ENCODE results near the gene KATNAL1. TPM values are rescaled to one million over a fixed set of nuclear protein-coding genes. Genes with fewer than 3 reads are reported as not detected.

Gene KATNAL1
- total RNA-seq, 5 donors from 2014 or later (not counting 1 experiment from before 2014, with no cell fraction given) = 4.0 to 13.8 (median 7.3) TPM

DNA sequence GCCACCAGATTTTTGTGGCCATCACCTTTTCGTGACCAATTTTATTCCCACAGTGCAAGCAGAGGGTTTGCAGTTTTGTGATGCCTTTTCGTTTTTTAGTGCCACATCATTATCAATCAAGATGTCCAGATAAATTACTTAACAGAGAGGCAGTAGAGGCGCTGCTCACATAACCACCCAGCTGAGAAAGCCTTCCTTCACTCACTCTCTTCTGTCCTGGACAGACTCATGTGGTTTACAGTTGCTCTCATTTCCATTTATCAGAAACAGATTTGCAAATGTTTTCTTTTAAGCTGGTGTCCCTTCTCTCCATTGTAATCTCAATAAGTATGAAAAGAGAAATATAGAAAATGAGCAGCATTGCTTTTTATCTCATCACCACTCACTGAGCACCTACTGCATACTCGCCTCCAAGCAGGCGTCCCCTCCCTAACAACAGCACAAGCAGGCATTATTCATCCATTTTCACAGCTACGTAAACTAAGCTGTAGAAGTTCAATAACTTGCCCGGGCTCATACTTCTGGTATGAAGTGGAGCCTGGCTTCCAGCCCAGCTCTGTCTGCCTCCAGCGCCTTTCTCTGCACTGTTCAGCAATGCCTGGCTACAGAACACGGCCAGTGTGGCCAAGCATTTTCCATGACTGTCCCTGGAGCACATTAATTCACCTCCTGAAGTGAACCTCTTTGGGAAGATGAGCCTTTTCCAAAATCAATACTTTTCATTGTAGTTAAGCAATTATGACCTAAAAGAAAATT lies 34.6 kb upstream of the KATNAL1 start:
- DNase-seq = no peak
- H3K27ac Mint-ChIP-seq = no peak overlapping the region
- peaks cover 35 to 55% (median 40%) of the 10 kb centered on the region in 3 donors for H3K4me1 Mint-ChIP-seq
- CTCF ChIA-PET = no interaction called here
- H3K27me3 ChIP-seq (replicated peaks in 1 of 2; ENCODE audit: control insufficient read depth in 2 of 2, extremely low read depth in 1 of 2, insufficient read depth in 2 of 2, low read length in 1 of 2) = no peaks in the 10 kb centered on the region
- H3K27ac ChIP-seq (ENCODE audit: low read length) = no peak overlapping the region
- H3K4me1 ChIP-seq (ENCODE audit: control insufficient read depth in 1 of 2, extremely low read depth in 1 of 2, insufficient read depth in 2 of 2, low read length in 2 of 2) = peaks cover 14 to 22% of the 10 kb centered on the region in 2 experiments
- no peaks in the 10 kb centered on the region for H3K36me3 ChIP-seq (ENCODE audit: control insufficient read depth in 2 of 2, extremely low read depth in 1 of 2, insufficient read depth in 1 of 2, low read length in 1 of 2)
- H3K27me3 Mint-ChIP-seq = no peaks in the 10 kb centered on the region
- H3K9me3 ChIP-seq = no peaks in the 10 kb centered on the region
- H3K4me3 ChIP-seq (ENCODE audit: control insufficient read depth in 1 of 2, extremely low read depth in 1 of 2, low read length in 1 of 2) = no peak overlapping the region
- WGBS (ENCODE audit: insufficient coverage) = 90% methylated on average over 4 of the region's 9 CpGs
- no peaks in the 10 kb centered on the region for H3K9me3 Mint-ChIP-seq
- ATAC-seq (replicated peaks in 1 of 4) = no peak
- POLR2A ChIA-PET = interaction anchor here in 1 of 2 donors (0.6 kb wide), 4 partner anchors 8 to 358 kb away, joined by 3 read pairs; no protein-coding TSS in a partner anchor
- H3K4me3 Mint-ChIP-seq = no peak overlapping the region
- peaks cover 34% of the 10 kb centered on the region for H3K36me3 Mint-ChIP-seq

DNA sequence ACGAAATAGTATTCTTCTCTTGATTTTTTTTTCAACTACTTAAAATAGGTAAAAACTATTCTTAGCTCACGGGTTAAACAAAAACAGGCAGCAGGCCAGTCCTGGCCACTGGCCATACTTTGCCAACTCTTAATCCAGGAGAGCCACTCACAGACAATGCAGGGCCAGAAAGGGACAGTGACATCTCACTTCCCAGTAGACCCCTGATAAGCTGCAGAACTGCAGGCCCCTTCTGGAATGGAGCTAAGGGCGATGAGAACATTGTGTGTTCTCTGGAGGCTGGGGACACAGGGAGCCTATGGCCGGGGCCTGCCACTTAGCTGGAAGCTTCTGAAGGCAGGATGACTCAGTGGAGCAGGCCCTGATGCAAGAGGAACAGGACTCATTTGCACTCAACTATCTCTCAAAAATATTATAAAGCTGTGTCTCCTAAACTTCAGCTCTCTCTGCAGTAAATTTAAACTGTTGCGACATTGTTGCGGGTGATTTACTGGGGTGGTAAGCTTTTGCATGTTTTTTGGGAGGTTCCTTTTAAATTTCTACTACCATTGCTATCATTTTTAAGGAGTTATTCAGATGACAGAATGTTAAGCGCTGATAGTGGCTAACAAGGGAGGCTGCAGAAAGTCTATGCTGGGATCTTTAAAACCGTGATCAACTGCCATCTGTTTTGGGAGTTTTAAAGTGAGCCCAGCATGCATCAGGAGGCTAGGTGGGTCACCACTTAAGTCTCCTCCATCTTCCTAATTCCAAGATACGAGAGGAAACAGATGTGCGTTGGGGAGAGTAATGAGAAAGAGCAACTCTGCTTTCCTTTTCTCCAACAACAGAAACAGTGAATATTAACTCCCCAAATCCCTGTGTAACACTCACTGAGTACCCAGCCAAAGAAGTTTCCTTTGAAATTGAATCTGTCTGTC lies 33.2 kb upstream of the KATNAL1 start:
- Histone ChIP-seq H3K4me1 (ENCODE audit: control insufficient read depth in 1 of 2, extremely low read depth in 1 of 2, insufficient read depth in 2 of 2, low read length in 2 of 2) (peaks cover under 1 to 15% of the 10 kb centered on the region in 2 experiments), H3K36me3 (ENCODE audit: control insufficient read depth in 2 of 2, extremely low read depth in 1 of 2, insufficient read depth in 1 of 2, low read length in 1 of 2) (no peaks in the 10 kb centered on the region), H3K27ac (ENCODE audit: low read length) (no peak overlapping the region), H3K4me3 (ENCODE audit: control insufficient read depth in 1 of 2, extremely low read depth in 1 of 2, low read length in 1 of 2) (no peak overlapping the region), H3K27me3 (replicated peaks in 1 of 2; ENCODE audit: control insufficient read depth in 2 of 2, extremely low read depth in 1 of 2, insufficient read depth in 2 of 2, low read length in 1 of 2) (no peaks in the 10 kb centered on the region), H3K9me3 (no peaks in the 10 kb centered on the region)
- Mint-ChIP-seq H3K27ac (no peak overlapping the region), H3K4me1 (peaks cover 27 to 48% (median 33%) of the 10 kb centered on the region in 3 donors), H3K27me3 (no peaks in the 10 kb centered on the region), H3K4me3 (no peak overlapping the region), H3K36me3 (peaks cover 34% of the 10 kb centered on the region), H3K9me3 (no peaks in the 10 kb centered on the region)
- no peak for DNase-seq
- CTCF ChIA-PET = no interaction called here
- WGBS (ENCODE audit: insufficient coverage) = 100% methylated on average over 3 of the region's 10 CpGs
- no peak for ATAC-seq (replicated peaks in 1 of 4)
- POLR2A ChIA-PET = no interaction called here

DNA sequence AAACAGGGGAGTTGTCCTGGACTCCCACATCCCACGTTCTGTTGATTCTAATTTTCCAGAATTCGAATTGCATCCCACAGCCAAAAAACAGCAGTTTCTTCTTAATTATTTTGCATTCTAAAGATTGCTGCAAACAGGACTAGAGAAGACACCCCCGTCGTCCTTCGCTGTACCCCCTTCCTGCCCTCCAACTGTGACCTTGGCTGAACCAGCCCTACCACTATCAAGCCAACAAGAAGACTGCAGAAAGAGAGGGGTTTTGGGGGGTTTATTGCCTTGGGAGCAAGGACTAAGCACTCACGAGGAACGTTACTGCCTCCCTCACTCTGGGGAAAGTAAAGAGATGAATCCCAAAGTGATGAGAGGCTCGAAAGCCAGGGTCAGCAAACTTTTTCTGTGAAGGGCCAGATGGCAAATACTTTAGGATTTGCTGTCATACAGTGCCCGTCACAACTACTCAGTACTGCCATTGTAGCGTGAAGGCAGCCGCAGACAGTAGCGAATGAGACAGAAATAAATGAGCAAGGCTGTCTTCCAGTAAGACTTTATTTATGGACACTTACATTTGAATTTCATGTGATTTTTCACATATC lies 32.5 kb upstream of the KATNAL1 start:
- no peak for ATAC-seq (replicated peaks in 1 of 4)
- Histone ChIP-seq H3K36me3 (ENCODE audit: control insufficient read depth in 2 of 2, extremely low read depth in 1 of 2, insufficient read depth in 1 of 2, low read length in 1 of 2) (no peaks in the 10 kb centered on the region), H3K4me3 (ENCODE audit: control insufficient read depth in 1 of 2, extremely low read depth in 1 of 2, low read length in 1 of 2) (no peak overlapping the region), H3K9me3 (no peaks in the 10 kb centered on the region), H3K27ac (ENCODE audit: low read length) (no peak overlapping the region), H3K27me3 (replicated peaks in 1 of 2; ENCODE audit: control insufficient read depth in 2 of 2, extremely low read depth in 1 of 2, insufficient read depth in 2 of 2, low read length in 1 of 2) (peaks cover 0 to 3% of the 10 kb centered on the region in 2 experiments), H3K4me1 (ENCODE audit: control insufficient read depth in 1 of 2, extremely low read depth in 1 of 2, insufficient read depth in 2 of 2, low read length in 2 of 2) (peaks cover 0 to 15% of the 10 kb centered on the region in 2 experiments)
- H3K36me3 Mint-ChIP-seq = peaks cover 34% of the 10 kb centered on the region
- no peak overlapping the region for H3K4me3 Mint-ChIP-seq
- no peaks in the 10 kb centered on the region for H3K27me3 Mint-ChIP-seq
- peaks cover 22 to 41% (median 27%) of the 10 kb centered on the region in 3 donors for H3K4me1 Mint-ChIP-seq
- ChIA-PET POLR2A (no interaction called here), CTCF (no interaction called here)
- H3K9me3 Mint-ChIP-seq = no peaks in the 10 kb centered on the region
- 96% methylated on average over 9 of the region's 12 CpGs for WGBS (ENCODE audit: insufficient coverage)
- H3K27ac Mint-ChIP-seq = no peak overlapping the region
- DNase-seq = no peak

DNA sequence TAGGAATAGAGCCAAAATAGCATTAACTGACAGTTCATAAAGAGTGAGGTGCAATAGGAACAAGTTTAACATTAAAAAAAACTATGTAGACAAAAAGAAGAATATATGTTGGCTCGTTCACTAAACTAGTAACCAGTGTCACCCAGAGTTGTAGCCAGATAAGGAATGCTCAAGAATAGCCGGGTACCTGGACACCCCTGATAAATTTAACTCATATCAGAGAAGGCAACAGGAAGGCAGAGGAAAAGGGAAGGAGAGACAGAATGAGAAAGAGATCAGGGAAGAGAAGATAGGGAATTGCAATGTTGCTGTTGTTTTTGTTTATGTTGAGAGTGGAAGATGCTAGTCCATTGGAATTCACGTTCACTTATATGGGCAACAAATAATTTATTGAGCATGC lies 31.6 kb upstream of the KATNAL1 start:
- CTCF ChIA-PET = no interaction called here

DNA sequence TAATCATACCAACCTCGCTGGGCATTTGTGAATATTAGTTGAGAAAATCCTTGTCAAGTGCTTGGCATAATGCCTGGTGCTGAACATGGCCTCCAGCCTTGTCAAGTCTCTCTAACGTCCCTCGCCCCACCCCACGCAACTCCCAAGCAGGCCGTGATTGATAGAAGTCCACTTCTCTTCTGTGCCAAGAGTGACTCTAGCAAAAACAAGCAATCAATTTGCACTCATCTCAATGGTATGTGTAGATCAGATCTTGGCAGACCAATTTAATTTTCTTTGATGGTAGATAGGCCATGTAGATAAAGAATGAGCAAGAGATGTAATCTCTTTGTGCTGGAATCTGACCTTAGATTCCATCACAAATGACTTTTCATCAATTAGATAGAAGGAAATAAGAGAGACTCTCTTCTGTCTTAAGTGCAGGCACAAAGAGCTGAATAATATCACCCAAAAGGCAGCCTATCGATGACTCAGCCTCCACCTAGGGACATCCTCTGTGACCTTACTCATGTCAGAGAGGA lies 31.0 kb upstream of the KATNAL1 start:
- Histone ChIP-seq H3K27ac (ENCODE audit: low read length) (no peak overlapping the region), H3K36me3 (ENCODE audit: control insufficient read depth in 2 of 2, extremely low read depth in 1 of 2, insufficient read depth in 1 of 2, low read length in 1 of 2) (no peaks in the 10 kb centered on the region), H3K4me1 (ENCODE audit: control insufficient read depth in 1 of 2, extremely low read depth in 1 of 2, insufficient read depth in 2 of 2, low read length in 2 of 2) (peaks cover 0 to 14% of the 10 kb centered on the region in 2 experiments), H3K4me3 (ENCODE audit: control insufficient read depth in 1 of 2, extremely low read depth in 1 of 2, low read length in 1 of 2) (no peak overlapping the region), H3K27me3 (replicated peaks in 1 of 2; ENCODE audit: control insufficient read depth in 2 of 2, extremely low read depth in 1 of 2, insufficient read depth in 2 of 2, low read length in 1 of 2) (peaks cover 0 to 3% of the 10 kb centered on the region in 2 experiments), H3K9me3 (no peaks in the 10 kb centered on the region)
- POLR2A ChIA-PET = interaction anchor here in 1 of 2 donors (0.5 kb wide), 1 partner anchor 118 kb away, joined by 5 read pairs; no protein-coding TSS in a partner anchor
- CTCF ChIA-PET = no interaction called here
- peaks cover 31% of the 10 kb centered on the region for H3K36me3 Mint-ChIP-seq
- ATAC-seq (replicated peaks in 1 of 4) (no peak), DNase-seq (no peak)
- no peak overlapping the region for H3K4me3 Mint-ChIP-seq
- H3K4me1 Mint-ChIP-seq = peaks cover 18 to 33% (median 29%) of the 10 kb centered on the region in 3 donors
- 93% methylated on average over 2 of the region's 6 CpGs for WGBS (ENCODE audit: insufficient coverage)
- H3K27ac Mint-ChIP-seq = no peak overlapping the region
- no peaks in the 10 kb centered on the region for H3K27me3 Mint-ChIP-seq
- H3K9me3 Mint-ChIP-seq = no peaks in the 10 kb centered on the region

More for the DNA sequence above, 31.6 kb upstream of the KATNAL1 start:
- DNase-seq = no peak
- Histone ChIP-seq H3K4me1 (ENCODE audit: control insufficient read depth in 1 of 2, extremely low read depth in 1 of 2, insufficient read depth in 2 of 2, low read length in 2 of 2) (peaks cover 0 to 14% of the 10 kb centered on the region in 2 experiments), H3K4me3 (ENCODE audit: control insufficient read depth in 1 of 2, extremely low read depth in 1 of 2, low read length in 1 of 2) (no peak overlapping the region), H3K36me3 (ENCODE audit: control insufficient read depth in 2 of 2, extremely low read depth in 1 of 2, insufficient read depth in 1 of 2, low read length in 1 of 2) (no peaks in the 10 kb centered on the region), H3K9me3 (no peaks in the 10 kb centered on the region), H3K27ac (ENCODE audit: low read length) (no peak overlapping the region), H3K27me3 (replicated peaks in 1 of 2; ENCODE audit: control insufficient read depth in 2 of 2, extremely low read depth in 1 of 2, insufficient read depth in 2 of 2, low read length in 1 of 2) (peaks cover 0 to 3% of the 10 kb centered on the region in 2 experiments)
- peaks cover 34% of the 10 kb centered on the region for H3K36me3 Mint-ChIP-seq
- H3K27ac Mint-ChIP-seq = no peak overlapping the region
- 100% methylated on average over 1 of the region's 3 CpGs for WGBS (ENCODE audit: insufficient coverage)
- POLR2A ChIA-PET = interaction anchor here in 1 of 2 donors (0.5 kb wide), 1 partner anchor 117 kb away, joined by 5 read pairs; no protein-coding TSS in a partner anchor
- H3K27me3 Mint-ChIP-seq = no peaks in the 10 kb centered on the region
- no peaks in the 10 kb centered on the region for H3K9me3 Mint-ChIP-seq
- no peak for ATAC-seq (replicated peaks in 1 of 4)
- H3K4me1 Mint-ChIP-seq = peaks cover 20 to 39% (median 31%) of the 10 kb centered on the region in 3 donors
- no peak overlapping the region for H3K4me3 Mint-ChIP-seq

All from T-cell (primary cell).